GM20431 (cell line): ENCODE results near the gene UPF2.
"Not testable (repeated sequence)": the region's sequence is repeated elsewhere in the genome, so short reads cannot be mapped to it uniquely, and the experiment has no call there.

Source experiments
- in situ Hi-C: fragments of 300-500 bp; cut with MseI, MboI; formaldehyde crosslinking; loops from one replicate; pipeline ENCODE4 v1.15.0; 2020; ENCODE audit warnings: low sequenced_read_pairs; ENCODE audit not compliant: unreplicated experiment

The UPF2 gene

DNA sequence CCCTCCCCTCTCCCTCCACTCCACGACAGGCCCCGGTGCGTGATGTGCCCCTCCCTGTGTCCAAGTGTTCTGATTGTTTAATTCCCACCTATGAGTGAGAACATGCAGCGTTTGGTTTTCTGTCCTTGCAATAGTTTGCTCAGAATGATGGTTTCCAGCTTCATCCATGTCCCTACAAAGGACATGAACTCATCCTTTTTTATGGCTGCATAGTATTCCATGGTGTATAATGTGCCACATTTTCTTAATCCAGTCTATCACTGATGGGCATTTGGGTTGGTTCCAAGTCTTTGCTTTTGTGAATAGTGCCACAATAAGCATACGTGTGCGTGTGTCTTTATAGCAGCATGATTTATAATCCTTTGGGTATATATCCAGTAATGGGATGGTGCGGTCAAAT, 70.1 kb downstream of the UPF2 start:
- in situ Hi-C loops: not testable (repeated sequence)

DNA sequence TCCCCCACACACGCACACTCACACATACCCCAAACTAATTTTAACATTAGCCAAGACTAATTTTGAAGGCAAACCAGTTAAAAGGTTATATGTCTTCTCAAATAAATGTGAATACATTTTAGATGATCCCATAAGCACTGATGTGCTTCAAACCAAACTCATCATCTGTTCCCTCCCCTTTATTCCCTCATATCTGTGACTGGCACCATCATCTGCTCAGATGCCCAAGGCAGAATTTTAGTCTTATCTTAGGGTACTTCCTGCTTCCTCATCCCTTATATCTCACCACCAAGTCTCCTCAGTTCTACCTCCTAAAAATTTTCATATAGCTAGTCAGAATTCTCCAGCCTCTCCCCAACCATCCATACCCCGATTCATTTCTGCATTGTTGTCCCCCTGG, 80.4 kb downstream of the UPF2 start:
- in situ Hi-C loops: no loop called here

DNA sequence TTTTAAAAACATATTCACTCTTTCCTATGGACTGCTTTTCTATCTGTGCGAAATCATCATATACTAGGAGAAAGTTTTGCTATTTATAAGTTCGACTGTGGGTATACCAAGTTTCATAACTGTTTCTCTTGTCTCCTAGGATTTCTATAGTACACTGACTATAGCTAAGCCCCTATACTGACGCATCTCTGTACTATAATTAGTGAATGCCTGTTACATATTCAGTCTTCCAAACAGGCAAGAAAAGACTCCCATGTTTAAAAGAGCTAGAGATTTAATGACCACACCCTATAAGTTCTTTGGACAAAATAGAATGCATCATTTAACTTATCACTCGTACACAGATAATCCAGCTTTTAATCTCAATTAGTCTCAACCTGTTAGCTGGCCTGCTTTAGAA, 80.8 kb downstream of the UPF2 start:
- in situ Hi-C loops: no loop called here

DNA sequence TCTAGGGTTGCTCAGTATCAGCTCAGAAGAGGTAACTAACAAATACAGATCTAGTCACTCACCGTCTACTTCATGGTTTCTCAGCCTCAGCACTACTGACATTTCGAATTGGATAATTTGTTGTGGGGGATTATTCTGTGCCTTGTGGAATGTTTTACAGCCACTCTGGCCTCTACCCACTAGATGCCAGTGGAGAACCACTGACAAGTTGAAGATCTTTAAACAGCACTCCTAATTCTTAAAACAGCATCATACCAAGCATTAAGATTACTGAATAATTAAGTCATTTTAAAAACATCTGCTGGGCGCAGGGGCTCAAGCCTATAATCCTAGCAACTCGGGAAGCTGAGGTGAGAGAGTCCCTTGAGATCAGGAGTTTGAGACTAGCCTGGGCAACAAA, 82.6 kb downstream of the UPF2 start:
- in situ Hi-C loops: no loop called here

DNA sequence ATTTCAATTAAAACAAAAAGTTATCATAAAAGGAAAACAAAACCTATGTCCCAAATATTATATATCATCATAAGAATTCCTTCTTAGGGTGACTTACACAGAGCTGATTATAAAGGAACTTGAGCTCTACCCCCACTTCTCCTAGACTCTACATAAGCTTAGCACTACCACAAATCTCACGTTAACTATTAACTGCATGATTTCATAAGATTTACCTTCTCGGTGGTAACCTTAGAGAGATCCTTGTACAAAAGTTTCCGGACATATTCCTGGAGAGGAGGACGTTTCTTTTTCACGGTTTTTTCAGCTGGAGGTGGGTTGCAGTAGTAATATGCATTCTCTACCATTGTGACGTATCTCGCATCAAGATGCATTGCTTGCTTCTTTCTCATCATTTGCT, 83.7 kb downstream of the UPF2 start:
- in situ Hi-C loops: no loop called here

DNA sequence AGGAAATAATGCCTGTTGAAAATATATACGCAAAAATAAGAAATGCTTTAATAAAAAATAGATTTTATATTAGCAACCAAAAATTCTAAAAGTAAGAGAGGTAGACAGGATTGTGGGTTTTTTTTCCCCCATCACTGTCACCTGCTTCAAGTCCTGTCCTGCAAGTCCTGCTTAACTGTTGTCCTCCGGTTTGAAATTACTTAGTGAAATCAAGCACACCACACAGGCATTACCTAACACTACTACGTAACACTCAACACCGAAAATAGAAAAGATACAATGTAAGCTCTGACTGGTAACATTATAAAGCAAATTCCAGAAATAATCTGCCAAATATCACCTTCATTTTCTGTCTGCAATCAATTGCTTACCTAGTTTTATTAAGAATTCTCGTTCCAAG, 90.9 kb downstream of the UPF2 start:
- in situ Hi-C loops: no loop called here

DNA sequence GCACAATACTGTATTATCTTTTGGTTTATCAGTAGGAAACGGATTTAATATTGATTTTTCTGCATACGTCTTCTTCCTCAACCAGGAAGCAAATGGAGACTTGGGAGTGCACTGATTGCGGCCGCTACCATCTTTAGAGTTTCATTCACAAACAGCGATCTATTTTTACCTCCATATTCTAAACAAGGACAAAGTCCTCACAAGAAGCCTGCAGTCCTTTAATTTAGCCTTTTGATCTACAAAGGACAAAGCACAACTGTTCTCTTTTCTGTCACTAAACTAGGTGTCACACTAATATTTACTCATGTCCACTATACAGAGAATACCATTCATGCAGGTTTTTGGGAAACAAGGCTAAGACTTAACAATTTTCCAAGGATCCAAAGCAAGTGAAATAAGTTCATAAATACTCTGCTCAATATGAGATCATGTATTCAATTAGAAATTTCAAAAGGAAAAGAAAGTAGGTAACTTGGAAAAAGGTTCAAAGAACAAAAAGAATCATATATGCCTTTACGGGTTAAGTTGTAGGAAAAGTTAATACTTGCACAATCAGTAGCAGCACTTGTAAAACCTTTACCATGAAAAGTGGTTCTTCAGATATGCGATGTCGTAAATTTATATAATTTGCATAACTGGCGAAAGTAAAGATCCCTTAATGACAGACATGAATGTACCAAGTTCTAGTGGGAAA, 92.1 kb downstream of the UPF2 start:
- in situ Hi-C loops: no loop called here

DNA sequence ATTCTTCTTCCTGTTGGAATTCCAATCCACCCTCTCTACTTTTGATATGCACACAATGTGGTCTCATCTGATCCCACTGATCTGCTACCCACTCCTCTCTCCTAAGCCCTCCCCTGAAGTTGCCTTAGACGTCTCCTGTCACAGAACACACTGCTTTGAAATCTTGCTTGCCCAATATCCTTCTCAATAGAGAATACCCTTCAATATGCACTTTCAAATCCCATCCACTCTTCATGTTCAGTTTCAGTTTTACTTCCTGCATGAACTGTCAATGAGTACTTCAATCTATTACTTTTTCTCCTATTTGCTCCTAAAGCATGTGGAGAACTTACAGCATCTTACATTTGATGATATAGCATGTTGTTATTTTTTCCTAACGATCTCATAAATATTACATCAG, 93.5 kb downstream of the UPF2 start:
- in situ Hi-C loops: no loop called here

DNA sequence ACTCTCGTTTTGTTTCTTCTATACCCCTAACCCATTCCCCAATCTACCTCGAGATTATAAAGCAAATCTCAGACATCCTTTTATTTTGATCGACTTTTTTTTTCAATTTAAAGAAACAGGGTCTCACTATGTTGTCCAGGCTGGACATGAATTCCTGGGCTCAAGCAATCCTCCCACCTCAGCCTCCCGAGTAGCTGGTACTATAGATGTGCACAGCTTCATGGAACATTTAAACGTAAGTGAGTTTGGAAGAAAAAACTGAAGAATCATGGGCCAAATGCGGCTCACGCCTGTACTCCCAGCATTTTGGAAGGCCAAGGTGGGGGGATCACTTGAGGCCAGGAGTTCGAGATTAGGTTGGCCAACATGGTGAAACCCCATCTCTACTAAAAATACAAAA, 96.0 kb downstream of the UPF2 start:
- in situ Hi-C loops: no loop called here

DNA sequence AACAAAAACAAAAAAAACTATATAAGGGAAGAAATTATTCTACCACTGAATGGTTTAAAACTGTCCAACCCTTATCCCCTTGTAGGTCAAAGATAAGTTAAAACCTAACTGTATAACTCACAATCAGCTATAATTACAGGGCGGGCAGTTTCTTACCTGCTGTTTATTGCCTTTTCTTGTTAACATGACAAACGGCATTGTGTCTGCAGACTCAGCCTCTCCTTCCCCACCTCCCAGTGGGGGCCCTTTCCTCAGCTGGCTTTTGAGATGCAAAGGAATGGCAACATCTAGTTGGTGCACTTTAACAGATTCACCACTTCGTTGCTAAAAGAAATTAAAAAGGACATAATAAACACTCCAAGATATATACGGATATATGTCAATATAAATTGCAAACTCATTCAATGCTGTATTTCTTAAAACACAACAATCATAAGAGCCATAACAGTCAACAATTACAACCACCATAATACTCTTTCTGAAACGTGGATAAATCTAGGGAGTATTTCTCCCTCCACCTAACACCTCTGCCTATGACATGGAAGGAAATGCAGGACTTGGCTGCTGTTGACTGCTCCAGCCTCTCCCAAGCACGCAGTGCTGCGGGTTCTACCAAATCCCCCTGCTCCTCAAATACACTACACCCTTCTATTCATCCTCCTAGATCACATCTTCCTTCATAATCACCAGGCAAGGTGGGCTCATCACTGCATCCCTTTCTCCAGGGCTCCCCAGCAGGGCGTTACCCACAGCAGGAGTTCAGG, 106.0 kb downstream of the UPF2 start:
- in situ Hi-C loops: no loop called here

DNA sequence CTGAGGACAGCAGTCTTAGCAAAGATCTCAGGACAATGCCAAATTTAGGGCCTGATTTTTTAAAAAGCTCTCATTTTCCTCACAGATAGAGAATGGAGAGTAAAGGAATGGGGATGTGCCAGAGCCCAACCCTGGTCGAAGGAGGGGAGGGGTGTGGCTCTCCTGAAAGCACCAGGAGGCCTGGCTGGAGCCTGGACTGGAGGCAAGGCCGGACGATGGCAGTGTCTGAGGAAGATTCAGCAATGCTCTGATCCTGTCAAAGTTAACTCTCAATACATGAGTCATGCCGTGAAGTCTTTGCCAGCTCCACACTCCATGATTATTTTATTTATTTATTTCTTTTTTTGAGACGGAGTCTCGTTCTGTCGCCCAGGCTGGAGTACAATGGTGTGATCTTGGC, 108.3 kb downstream of the UPF2 start:
- in situ Hi-C loops: no loop called here

DNA sequence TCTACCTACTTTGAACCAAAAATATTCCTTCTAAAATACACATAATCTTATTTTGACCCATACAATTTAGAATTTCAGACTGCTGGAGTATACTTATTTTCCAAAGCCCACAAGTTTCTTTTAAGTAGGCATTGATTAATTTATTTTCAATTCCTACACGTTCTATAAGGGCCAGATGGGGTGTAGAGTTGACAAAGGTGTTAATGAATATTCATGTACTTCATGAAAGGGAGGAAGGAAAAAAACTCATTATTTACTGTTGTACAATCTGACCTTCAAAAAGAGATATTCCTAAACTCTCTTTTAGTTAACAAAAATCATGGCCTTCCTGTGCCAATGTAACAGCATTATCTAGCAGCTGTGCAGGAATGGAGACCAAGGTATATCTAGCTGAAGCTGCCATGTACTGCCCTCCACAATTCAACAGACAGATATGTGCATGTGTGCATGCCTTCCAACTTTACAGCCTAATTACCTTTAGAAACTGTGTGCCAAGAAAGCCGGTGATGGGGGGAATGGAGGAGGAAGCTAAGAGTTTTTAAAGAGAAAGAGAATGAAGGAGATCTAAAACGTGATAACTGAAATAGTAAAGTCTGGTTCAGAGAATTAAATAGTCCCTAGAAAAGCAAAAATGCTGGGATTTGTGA, 108.9 kb downstream of the UPF2 start:
- in situ Hi-C loops: no loop called here

DNA sequence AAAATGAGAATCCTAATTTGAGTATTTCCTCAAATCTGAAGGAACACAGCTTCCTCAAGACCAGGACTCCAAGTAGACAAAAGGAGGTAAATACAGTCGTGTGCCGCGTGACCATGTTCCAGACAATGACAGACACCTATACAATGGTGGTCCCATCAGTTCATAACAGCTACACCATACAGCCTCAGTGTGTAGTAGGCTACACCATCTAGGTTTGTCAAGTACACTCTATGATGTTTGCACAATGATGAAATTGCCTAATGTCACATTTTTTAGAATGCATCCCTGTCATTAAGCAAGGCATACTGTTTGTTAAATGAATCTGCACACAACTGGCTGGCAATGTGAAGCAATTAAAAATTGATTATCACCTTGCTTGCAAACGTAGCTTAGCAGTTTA, 111.6 kb downstream of the UPF2 start:
- in situ Hi-C loops: no loop called here

DNA sequence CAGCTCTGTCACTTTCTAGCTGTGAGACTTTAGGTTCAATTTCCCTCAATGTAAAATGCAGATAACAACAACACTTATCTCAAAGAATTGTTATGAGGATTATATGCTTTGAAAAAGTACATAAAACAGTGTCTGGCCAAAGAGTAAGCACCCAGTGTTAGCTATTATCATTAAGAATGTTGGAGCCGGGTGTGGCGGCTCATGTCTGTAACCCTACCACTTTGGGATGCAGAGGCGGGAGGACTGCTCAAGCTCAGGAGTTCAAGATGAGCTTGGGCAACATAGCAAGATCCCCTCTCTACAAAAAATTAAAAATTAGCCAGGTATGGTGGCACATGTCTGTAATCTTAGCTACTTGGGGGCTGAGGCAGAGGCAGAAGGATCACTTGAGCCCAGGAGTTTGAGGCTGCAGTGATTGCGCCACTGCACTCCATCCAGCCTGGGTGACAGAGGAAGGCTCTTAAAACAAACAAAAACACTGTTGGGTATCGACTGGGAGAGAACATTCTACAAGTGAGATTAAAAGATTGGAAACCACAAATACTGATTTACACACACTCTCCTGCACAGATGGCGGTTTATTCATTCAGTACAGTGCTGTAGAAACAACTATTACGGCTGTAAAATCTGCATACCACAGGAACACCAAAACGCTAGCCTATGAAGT, 112.2 kb downstream of the UPF2 start:
- in situ Hi-C loops: no loop called here

DNA sequence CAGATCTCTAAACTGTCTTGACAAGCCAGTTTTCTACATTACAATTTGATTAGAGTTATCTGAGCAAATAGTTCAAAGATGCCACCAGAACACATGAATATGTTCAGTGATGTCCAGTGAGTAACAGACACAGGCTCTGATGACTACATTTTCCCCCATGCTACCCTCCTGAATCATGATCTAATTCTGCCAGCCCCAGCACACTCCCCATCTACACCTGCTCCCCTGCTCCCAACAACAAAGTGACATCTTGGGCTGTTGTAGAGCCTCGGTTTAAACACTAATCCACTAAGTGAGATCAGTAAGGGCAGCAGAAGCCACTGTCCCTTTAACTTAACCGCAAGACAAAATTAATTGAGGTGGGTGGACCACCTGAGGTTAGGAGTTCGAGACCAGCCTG, 114.9 kb downstream of the UPF2 start:
- in situ Hi-C loops: no loop called here

DNA sequence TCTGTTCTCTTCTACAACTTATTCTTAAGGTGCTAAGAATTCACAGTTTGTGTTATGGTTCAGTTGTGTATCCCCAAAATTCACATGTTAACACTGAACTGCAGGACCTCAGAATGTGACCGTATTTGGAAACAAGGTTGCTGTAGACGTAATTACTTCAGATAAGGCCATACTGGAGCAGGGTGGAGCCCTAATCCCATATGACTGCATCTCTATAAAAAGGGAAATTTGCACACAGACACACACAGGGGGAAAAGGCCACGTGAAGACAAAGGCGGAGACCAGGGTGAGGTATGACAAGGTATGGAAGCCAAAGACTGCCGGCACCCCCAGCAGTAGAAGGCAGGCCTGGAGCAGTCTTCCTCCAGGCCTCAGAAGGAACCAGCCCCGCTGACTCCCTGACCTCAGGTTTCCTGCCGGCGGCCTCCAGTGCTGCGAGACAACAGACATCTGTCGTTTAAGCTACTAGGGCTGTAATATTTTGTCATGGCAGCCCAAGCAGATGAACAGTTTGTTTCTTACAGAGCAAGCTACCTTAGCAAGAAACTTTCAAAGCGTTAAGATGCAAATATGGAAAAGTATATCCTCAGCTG, 120.7 kb downstream of the UPF2 start:
- in situ Hi-C loops: no loop called here

DNA sequence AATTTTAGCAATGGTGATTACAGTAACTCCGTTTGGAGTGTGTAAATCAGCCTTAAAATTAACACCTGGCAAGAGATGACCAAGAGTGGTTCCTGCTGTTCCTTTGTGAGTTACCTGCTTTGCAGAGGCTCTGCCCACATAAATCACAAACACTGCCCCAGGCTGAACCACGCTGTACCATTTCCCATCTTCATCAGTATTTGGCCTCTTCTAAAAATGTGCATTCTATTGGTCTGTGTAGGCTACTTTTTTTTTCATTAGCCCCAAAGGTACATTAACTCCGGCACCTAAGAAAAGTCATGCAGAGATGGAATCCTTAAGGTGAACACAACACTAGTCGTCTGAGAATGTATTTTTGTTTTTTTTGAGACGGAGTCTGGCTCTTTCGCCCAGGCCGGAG, 123.3 kb downstream of the UPF2 start:
- in situ Hi-C loops: no loop called here

DNA sequence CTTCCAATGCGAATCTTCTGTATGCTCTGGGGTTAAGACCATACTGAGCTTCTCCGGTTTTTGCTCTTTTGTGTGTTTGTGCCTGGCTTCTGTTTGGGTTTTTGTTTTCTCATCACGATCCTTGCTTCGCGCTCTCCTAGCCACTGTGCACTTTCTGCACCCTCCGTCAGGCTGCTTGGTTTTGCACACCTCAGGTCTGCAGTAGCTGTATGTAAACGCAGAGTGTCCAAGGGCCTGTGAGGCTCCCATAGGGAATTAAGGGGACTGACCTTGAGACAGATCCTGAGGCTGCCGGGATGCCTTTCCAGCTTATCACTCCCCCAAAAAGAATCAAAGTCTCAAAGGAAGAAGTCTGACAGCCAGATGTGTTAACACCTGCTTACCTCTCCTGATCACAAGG, 124.2 kb downstream of the UPF2 start:
- in situ Hi-C loops: no loop called here

DNA sequence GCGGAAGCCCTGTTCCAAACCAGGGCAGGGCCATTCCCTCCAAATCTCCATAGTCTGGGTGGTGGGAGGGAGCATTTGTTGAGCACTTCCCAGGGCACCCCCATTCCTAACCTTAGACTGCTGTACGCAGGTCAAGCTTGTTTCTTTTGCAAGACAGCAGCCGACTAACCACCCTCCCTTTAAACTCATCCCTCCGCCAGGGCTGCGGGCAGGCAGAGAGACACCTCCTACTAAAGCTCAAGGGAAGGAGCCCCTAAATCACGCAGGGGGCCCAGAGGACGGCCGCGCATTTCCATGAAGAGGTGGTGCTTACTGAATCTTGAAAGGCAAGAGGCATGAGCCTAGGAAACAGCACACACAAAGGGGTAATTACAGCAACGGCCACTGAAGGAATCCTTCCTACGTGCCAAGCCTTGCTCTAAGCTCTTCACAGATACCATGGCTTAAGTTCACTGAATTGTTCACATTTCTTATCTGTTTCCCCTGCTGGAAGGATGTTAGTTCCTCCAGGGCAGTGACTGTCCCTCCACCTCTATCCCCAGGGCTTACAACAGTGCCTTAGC, 129.4 kb downstream of the UPF2 start:
- in situ Hi-C loops: no loop called here

DNA sequence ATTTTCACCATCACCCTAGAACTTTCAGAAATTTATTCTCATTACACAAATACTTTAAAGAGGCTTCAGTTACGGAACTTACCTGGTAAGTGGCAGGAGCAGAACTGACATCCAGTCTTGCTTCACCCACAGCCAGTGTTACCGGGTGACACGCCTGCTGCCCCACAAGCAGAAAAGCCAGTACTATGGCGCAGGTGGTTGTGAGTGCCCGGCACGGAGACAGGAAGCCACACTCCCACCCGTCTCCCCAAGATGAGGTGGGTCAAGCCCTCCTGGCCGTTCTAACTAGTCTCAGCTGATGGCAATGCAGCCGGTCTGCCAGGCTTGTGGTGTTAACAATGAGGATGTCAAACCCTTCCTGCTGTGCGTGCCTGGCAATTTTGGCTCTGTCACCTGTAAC, 132.5 kb downstream of the UPF2 start:
- in situ Hi-C loops: no loop called here
